Astrocyte of the spinal cord (primary cell): ENCODE measurements around the gene HDAC1.

Experiments
- DNase-seq: peaks from one replicate; pipeline ENCODE4 v3.0.0; 2011; ENCODE audit warnings: low read depth, low spot score
- H3K4me3 ChIP-seq: 2 replicates; pipeline ENCODE4 v1.5.1; 2011; ENCODE audit warnings: low read depth, mild to moderate bottlenecking, low read length, moderate library complexity
- in situ Hi-C: cut with HindIII; loops from 2 replicates; pipeline ENCODE4 v1.10.0; 2017; ENCODE audit warnings: low sequenced_read_pairs
- TF ChIP-seq, protein P1 (sequence below): IDR thresholded peaks from 2 replicates; pipeline ENCODE4 v1.5.1; 2012; ENCODE audit warnings: low read depth, mild to moderate bottlenecking, low read length, inconsistent platforms

The HDAC1 gene

DNA sequence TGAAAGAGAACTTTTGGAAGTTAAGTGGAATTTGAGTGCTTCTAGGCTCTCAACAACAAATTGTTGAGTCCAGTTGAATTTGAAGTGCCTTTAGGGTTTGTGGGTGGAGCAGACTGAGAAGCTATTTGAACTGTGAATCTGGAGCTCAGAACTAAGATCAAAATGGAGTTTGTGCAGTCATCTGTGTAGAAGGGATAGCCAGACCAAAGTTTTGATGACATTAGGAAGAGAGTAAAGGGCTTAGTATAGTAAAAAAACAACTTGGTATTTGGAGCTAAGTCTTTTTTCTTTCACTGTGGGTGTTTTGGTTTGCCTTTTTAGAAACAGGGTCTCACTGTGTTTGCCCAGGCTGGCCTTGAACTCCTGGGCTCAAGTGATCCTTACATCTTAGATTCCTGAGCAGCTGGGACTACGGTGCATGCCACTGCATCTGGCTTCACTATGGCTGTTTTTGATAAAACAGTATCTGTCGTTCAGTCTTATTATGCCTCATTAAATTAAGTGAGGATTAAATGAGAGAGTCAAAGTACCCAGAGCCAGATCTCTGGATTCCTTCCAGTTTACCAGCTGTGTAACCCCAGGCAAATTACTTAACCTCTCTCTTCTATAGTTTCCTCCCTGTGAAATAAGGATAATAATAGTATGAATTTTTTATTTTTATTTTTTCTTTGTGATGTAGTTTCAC is 20.0 kb downstream of the HDAC1 start:
- DNase-seq = no peak
- H3K4me3 ChIP-seq = no peak overlapping the region
- TF ChIP-seq, protein P1, sequence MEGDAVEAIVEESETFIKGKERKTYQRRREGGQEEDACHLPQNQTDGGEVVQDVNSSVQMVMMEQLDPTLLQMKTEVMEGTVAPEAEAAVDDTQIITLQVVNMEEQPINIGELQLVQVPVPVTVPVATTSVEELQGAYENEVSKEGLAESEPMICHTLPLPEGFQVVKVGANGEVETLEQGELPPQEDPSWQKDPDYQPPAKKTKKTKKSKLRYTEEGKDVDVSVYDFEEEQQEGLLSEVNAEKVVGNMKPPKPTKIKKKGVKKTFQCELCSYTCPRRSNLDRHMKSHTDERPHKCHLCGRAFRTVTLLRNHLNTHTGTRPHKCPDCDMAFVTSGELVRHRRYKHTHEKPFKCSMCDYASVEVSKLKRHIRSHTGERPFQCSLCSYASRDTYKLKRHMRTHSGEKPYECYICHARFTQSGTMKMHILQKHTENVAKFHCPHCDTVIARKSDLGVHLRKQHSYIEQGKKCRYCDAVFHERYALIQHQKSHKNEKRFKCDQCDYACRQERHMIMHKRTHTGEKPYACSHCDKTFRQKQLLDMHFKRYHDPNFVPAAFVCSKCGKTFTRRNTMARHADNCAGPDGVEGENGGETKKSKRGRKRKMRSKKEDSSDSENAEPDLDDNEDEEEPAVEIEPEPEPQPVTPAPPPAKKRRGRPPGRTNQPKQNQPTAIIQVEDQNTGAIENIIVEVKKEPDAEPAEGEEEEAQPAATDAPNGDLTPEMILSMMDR = no peak
- in situ Hi-C loops = no loop called here

DNA sequence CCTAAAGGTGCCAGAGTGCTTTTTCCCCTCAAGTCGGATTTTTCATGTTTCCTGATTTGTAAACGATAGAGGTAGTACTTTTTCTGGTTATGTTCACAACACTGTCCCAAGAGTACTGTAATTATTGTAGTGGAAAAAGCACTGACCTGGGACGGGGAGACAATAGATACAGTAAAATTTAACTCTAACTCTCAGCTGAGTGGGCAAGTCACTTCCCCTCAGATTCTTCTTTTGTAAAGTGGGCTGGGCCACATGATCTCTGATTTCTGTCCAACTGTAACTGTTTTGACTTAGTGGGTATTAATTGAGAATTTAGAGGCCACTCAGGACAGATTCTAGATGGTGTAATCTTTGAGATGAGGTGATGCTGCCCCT is 25.0 kb downstream of the HDAC1 start:
- TF ChIP-seq, protein P1 = no peak
- no peak for DNase-seq
- in situ Hi-C loops = no loop called here
- no peak overlapping the region for H3K4me3 ChIP-seq

DNA sequence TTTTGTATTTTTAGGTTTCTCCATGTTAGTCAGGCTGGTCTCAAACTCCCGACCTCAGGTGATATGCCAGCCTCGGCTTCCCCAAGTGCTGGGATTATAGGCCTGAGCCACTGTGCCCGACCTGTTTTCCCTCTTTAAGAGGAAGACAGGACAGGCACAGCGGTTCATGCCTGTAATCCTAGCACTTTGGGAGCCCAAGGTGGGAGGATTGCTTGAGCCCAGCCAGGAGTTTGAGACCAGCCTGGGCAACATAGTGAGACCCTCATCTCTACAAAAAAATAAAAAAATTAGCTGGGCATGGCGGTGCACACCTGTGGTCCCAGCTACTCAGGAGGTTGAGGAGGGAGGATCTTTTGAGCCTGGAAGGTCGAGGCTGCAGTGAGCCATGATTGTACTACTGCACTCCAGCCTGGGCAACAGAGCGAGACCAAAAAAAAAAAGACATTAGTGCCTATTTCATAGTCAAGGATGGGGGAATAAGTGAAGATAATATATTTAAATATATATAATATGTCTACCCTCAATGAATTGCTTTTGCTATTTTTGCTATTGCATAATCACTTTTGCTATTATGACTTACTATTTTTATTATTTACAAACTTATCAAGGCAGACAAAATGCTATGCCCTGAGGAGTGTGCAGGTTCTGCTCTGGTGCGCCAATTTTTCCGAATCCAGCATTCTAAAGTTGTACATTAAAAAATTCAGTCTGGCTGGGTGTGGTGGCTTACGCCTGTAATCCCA is 26.4 kb downstream of the HDAC1 start:
- no peak overlapping the region for H3K4me3 ChIP-seq
- TF ChIP-seq, protein P1 = no peak
- DNase-seq = no peak
- in situ Hi-C loops = no loop called here

DNA sequence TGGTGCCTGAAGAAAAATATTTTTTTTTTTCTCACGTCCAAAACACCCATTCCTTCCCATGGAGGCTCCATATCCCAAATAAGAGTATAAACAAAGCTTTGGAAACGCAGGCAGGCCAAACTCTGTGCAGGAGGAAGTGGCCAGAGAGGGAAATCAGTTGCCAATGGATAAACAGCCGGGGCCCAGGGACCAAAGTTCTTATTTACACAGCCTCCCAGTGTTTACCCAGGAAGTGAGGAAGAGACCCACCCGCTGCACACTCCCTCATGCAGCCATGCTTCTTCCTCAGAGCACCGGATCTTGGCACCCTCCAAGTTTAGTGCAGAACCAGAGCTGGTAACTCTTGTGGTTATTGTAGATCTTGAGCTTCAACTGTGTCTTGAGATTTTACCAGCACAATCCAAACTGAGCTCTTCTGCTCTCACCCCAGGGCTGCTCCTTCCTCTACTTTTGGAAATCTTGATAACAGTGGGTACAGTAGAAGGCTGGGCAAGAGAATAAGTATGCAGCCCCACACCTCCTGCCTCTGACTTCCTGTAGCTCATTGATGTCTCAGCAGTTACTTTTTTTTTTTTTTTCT is 29.9 kb downstream of the HDAC1 start:
- H3K4me3 ChIP-seq = no peak overlapping the region
- in situ Hi-C loops = no loop called here
- TF ChIP-seq, protein P1 = no peak
- DNase-seq = no peak

DNA sequence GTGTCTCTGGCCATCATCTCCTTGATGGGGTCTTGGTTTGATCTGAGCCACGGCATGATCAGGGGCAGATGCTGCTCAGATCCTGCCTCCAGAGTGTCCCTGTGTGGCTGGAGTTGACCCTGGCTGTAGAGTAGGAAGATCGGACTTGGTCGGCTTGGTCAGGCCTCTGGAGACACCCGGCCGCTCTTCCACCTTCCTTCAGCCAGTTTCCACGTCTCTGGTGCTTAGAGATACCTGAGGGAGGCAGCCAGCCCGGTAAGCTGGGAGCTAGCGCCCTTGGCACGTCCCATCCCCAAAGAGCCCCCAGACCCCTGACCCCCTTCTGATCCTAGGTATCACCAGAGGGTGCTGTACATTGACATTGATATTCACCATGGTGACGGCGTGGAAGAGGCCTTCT is 35.3 kb downstream of the HDAC1 start:
- H3K4me3 ChIP-seq = no peak overlapping the region
- in situ Hi-C loops = no loop called here
- TF ChIP-seq, protein P1 = no peak
- no peak for DNase-seq

DNA sequence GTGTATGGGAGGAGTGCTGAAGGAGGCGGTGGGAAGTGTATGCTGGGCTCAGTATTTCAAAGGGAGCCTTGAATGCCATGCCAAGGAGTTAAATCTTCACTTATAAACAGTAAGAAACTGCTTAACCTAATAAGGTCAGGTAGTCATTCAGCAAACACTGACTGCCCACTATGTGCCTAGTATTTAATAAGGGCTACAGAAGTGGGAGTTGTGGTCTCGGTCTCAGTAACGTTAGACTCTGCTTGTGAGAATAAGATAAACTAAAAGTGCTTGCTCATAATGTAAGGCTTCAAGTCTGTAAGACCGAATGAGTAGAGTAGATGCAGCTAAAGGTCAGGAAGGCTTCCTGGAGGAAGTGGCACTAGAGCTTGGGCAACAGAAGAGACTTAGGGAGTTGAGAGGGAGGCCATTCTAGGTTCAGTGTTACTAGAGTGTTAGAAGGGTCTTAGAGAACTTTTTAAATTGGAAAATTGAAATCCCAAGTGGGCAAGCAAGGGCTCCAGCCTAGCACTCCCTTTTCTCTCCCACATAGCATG is 38.1 kb downstream of the HDAC1 start:
- TF ChIP-seq, protein P1 = no peak
- no peak for DNase-seq
- in situ Hi-C loops = no loop called here
- no peak overlapping the region for H3K4me3 ChIP-seq
